GM23248 (cell line): ENCODE results near the gene ALG14. TPM values are rescaled to one million over a fixed set of nuclear protein-coding genes. Genes with fewer than 3 reads are reported as not detected.

Source experiments
- DNase-seq: peaks from one replicate; pipeline ENCODE4 v3.0.0-alpha.2; 2015
- H2AFZ ChIP-seq: fragments of 200-600 bp; sonication (generic); 2 replicates; pipeline ENCODE4 v1.6.1; 2016; ENCODE audit warnings: antibody characterized with exemption
- H3F3A ChIP-seq: fragments of 200-600 bp; sonication (generic); 2 replicates; pipeline ENCODE4 v1.6.1; 2016; ENCODE audit warnings: mild to moderate bottlenecking, antibody characterized with exemption, mixed run types; ENCODE audit not compliant: insufficient read depth
- H3K27ac ChIP-seq: fragments of 200-600 bp; sonication (generic); 2 replicates; pipeline ENCODE4 v1.5.1; 2016; ENCODE audit warnings: mild to moderate bottlenecking
- H3K27me3 ChIP-seq: fragments of 200-600 bp; sonication (generic); replicated peaks from 2 replicates; pipeline ENCODE4 v1.6.1; 2016; ENCODE audit warnings: mild to moderate bottlenecking; ENCODE audit not compliant: insufficient read depth
- H3K36me3 ChIP-seq: fragments of 200-600 bp; sonication (generic); 2 replicates; pipeline ENCODE4 v1.6.1; 2016; ENCODE audit warnings: low read depth, mild to moderate bottlenecking
- H3K4me1 ChIP-seq: fragments of 200-600 bp; sonication (generic); 2 replicates; pipeline ENCODE4 v1.6.1; 2016; ENCODE audit warnings: mild to moderate bottlenecking; ENCODE audit not compliant: insufficient read depth
- H3K4me2 ChIP-seq: fragments of 200-600 bp; sonication (generic); one replicate; pipeline ENCODE4 v1.6.1; 2016; ENCODE audit warnings: mild to moderate bottlenecking; ENCODE audit not compliant: unreplicated experiment
- H3K4me3 ChIP-seq: fragments of 200-600 bp; sonication (generic); 2 replicates; pipeline ENCODE4 v1.5.1; 2016; ENCODE audit warnings: mild to moderate bottlenecking
- H3K79me2 ChIP-seq: fragments of 200-600 bp; sonication (generic); 2 replicates; pipeline ENCODE4 v1.6.1; 2016; ENCODE audit warnings: mild to moderate bottlenecking; ENCODE audit not compliant: insufficient read depth
- H3K9ac ChIP-seq: fragments of 200-600 bp; sonication (generic); 2 replicates; pipeline ENCODE4 v1.6.1; 2016; ENCODE audit warnings: mild to moderate bottlenecking
- H3K9me2 ChIP-seq: fragments of 200-600 bp; sonication (generic); 2 replicates; pipeline ENCODE4 v1.6.1; 2016; ENCODE audit warnings: mixed run types, mild to moderate bottlenecking, moderate library complexity; ENCODE audit not compliant: insufficient read depth
- H3K9me3 ChIP-seq: fragments of 200-600 bp; sonication (generic); one replicate; pipeline ENCODE4 v1.6.1; 2017; ENCODE audit warnings: low read depth
- H4K20me1 ChIP-seq: fragments of 200-600 bp; sonication (generic); 2 replicates; pipeline ENCODE4 v1.6.0; 2016; ENCODE audit not compliant: insufficient read depth
- EZH2 ChIP-seq: fragments of 200-600 bp; sonication (generic); IDR thresholded peaks from 2 replicates; pipeline ENCODE4 v1.6.1; 2018; ENCODE audit warnings: antibody characterized with exemption, mild to moderate bottlenecking; ENCODE audit not compliant: insufficient read depth, poor library complexity, severe bottlenecking
- EZH2phosphoT487 ChIP-seq: fragments of 200-600 bp; sonication (generic); IDR thresholded peaks from 2 replicates; pipeline ENCODE4 v1.6.1; 2018; ENCODE audit warnings: antibody characterized with exemption, moderate library complexity, mild to moderate bottlenecking, low read depth; ENCODE audit not compliant: insufficient read depth
- WGBS, 2 experiments: methylation state at CpG; one replicate each; pipeline ENCODE4 v1.1.6; 2015 to 2017; ENCODE audit warnings: low lambda C conversion rate in 2 of 2, low coverage in 1 of 2; ENCODE audit errors: missing lambda C conversion rate in 2 of 2; 5-methylcytosine and 5-hydroxymethylcytosine counted together
- in situ Hi-C: fragments of 300-500 bp; cut with MboI; formaldehyde crosslinking; loops from 2 replicates; pipeline ENCODE4 v1.15.0; 2020
- polyA plus RNA-seq: library from polyadenylated mRNA; unstranded; fragments of >200 nt; fragmentation: Nextera tagmentation; extraction: Ambion mirVana; gene quantifications from 2 replicates; pipeline ENCODE4 v1.2.1, GENCODE V29; 2016
- total RNA-seq: library from RNA; depleted of rRNA; stranded (reverse); fragments of >200 nt; shearing (Covaris generic); gene quantifications from 2 replicates; pipeline ENCODE4 v1.2.3, GENCODE V29; 2014

The ALG14 gene
- total and polyA plus RNA-seq, 2 experiments from 2014 or later = 13.0 to 13.5 TPM

DNA sequence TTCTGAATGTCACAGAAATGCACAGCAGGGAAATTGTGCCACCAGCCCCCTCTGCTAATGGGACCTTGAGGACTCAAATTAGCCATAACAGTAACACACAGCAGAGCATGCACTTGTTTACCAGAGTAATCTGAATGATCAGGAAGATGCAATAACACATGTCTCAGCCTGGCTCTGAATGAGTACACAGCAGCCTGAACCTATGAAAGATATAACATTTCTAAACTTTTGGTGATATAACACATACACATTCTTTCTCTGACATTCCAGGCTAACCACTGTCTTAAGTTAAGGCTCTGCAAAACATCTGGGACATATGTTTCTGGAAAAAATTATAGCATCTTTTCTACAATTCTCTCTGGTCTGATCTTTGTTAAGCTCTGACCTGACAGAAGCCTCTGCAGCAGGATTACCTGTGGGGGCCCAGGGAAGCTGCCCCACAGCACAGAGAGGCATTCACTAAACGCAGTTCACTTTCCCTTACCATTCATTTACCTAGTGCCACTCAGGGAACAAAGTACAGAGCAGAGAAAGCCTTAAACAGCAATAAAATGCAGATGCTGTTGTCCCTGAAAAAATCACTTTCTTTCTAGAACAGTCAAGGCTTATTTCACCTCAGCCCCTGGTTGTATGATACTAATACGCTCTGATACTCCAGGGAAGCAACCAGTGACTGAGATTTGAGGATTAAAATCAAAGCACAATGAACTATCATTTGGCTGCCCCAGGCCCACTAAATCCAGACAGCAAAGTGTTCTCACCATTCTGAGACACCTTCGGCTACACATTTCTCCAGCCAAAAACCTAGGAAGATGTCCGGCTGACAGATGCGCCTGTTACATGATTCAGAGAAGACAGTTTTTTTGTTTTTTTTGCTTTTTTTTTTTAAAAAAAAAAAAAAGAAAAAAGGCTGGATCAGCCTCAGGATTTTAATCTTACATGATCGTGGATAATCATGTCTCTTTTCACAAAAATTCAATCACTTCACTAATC is 91.9 kb downstream of the ALG14 start:
- peak overlapping the region; percentile 20 for H3K4me2 ChIP-seq
- peaks cover 27% of the 10 kb centered on the region for H3F3A ChIP-seq
- H3K79me2 ChIP-seq = no peaks in the 10 kb centered on the region
- no peak overlapping the region for H3K27ac ChIP-seq
- no peaks in the 10 kb centered on the region for H3K9me3 ChIP-seq
- H3K36me3 ChIP-seq = no peaks in the 10 kb centered on the region
- H4K20me1 ChIP-seq = no peaks in the 10 kb centered on the region
- H3K4me3 ChIP-seq = no peak overlapping the region
- no peaks in the 10 kb centered on the region for H3K27me3 ChIP-seq
- no peak overlapping the region for H2AFZ ChIP-seq
- WGBS, 2 experiments = 86 to 93% methylated on average over 6 of the region's 6 CpGs
- TF ChIP-seq EZH2 = no peak
- TF ChIP-seq EZH2phosphoT487 = no peak
- in situ Hi-C loops = no loop called here
- H3K4me1 ChIP-seq = peaks cover 36% of the 10 kb centered on the region
- no peaks in the 10 kb centered on the region for H3K9me2 ChIP-seq
- DNase-seq = peak; percentile 52
- H3K9ac ChIP-seq = no peak overlapping the region

DNA sequence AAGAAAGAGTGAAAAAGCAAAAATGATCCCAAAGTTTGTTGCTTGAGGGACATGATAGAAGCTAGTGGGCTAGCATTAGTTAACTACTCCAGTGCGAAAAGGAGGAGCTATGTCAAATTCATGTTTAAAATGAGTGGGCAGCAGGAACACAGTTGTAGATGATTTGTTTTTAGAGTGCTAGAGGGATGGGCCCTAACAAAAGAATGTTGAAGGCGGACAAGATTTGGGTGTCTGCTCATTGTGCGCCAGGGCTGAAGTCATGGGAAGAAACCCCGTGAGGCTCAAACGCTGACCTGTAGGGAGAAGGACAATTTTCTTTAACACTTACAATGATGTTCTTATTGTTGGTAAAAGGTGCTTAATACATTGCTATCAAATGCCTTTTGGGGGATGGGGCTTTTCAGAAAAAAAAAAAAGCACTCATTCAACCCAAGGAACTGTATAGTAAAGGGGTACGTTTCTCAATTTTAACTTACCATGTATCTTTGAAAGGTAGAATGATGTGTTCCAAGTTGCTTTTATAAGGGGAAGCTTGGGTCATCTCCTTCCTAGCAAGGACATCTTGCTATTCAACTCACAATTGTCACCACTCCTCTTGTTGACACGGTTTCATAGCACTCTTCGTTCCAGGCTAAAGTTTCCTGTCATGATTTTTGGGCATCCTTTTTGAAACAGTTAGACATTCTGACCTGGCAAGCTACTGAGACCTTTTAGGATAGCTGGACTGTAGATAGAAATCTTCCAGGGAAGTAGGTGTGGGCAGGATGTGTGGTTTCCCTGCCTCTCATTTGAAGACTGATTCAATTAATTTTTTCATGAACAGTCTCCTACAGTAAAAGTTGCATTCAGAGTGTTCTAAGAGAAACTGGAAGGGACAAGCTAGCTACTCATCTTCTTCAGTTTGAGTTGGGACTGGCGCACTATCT is 92.8 kb downstream of the ALG14 start:
- DNase-seq = peak; percentile 8
- H3K27ac ChIP-seq = no peak overlapping the region
- peaks cover 34% of the 10 kb centered on the region for H3F3A ChIP-seq
- peaks cover 41% of the 10 kb centered on the region for H3K4me1 ChIP-seq
- H3K27me3 ChIP-seq = no peaks in the 10 kb centered on the region
- in situ Hi-C loops = no loop called here
- no peak overlapping the region for H3K9ac ChIP-seq
- no peaks in the 10 kb centered on the region for H3K9me3 ChIP-seq
- H2AFZ ChIP-seq = no peak overlapping the region
- H3K36me3 ChIP-seq = no peaks in the 10 kb centered on the region
- H3K4me3 ChIP-seq = no peak overlapping the region
- TF ChIP-seq EZH2 (no peak), EZH2phosphoT487 (no peak)
- H3K4me2 ChIP-seq = peak overlapping the region; percentile 20
- H3K9me2 ChIP-seq = no peaks in the 10 kb centered on the region
- 52% methylated on average over 9 of the region's 9 CpGs for WGBS, 2 experiments
- no peaks in the 10 kb centered on the region for H4K20me1 ChIP-seq
- H3K79me2 ChIP-seq = no peaks in the 10 kb centered on the region

DNA sequence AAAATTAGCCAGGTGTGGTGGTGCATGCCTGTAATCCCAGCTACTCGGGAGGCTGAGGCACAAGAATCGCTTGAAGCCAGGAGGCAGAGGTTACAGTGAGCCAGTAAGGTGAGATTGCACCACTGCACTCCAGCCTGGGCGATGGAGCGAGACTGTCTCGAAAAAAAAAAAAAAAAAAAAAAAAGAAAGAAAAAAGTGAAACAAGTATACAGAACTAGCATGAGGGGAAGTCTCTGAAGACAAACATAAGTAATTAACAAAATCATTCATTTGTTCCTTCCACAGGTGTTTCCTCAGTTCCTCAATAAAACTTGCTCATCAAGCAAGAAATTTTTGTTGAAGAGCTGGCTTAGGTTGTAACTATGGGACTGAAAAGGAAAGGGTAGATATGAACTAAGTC is 93.6 kb downstream of the ALG14 start:
- no peaks in the 10 kb centered on the region for H3K36me3 ChIP-seq
- 90 to 100% methylated on average over 4 to 5 of the region's 5 CpGs for WGBS, 2 experiments
- DNase-seq = no peak
- no peak overlapping the region for H3K27ac ChIP-seq
- H3K79me2 ChIP-seq = no peaks in the 10 kb centered on the region
- H3K9ac ChIP-seq = no peak overlapping the region
- no peak overlapping the region for H2AFZ ChIP-seq
- no peaks in the 10 kb centered on the region for H3K27me3 ChIP-seq
- H3K4me2 ChIP-seq = no peak overlapping the region
- no peaks in the 10 kb centered on the region for H3K9me2 ChIP-seq
- H4K20me1 ChIP-seq = no peaks in the 10 kb centered on the region
- H3K9me3 ChIP-seq = no peaks in the 10 kb centered on the region
- peaks cover 48% of the 10 kb centered on the region for H3K4me1 ChIP-seq
- TF ChIP-seq EZH2 (no peak), EZH2phosphoT487 (no peak)
- no peak overlapping the region for H3K4me3 ChIP-seq
- H3F3A ChIP-seq = peaks cover 40% of the 10 kb centered on the region
- in situ Hi-C loops = no loop called here

DNA sequence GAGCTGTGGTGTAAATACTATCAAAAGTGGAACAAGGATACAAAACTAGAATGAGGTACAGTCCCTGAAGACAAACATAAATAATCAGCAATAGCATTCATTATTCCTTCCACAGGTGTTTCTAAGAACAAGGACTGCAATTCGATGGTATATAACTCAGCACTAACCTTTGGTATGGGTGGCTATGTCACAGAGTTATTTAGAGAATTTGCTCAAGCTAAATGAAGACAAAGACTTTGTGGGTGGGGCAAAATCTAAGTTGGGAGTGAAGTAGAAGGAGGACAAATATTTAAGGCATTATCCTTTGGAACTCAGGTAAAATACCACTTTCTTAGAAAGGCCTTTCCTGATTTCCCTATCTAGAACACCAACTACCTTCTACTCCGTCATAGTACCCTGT is 94.3 kb downstream of the ALG14 start:
- Histone ChIP-seq H3K4me3 (no peak overlapping the region), H2AFZ (no peak overlapping the region), H3K79me2 (no peaks in the 10 kb centered on the region), H3K27me3 (no peaks in the 10 kb centered on the region), H3K36me3 (no peaks in the 10 kb centered on the region), H3F3A (peaks cover 39% of the 10 kb centered on the region), H3K9me3 (no peaks in the 10 kb centered on the region), H3K9ac (no peak overlapping the region), H3K9me2 (no peaks in the 10 kb centered on the region), H3K4me2 (no peak overlapping the region), H4K20me1 (no peaks in the 10 kb centered on the region), H3K4me1 (peaks cover 50% of the 10 kb centered on the region), H3K27ac (no peak overlapping the region)
- no peak for DNase-seq
- no peak for TF ChIP-seq EZH2
- TF ChIP-seq EZH2phosphoT487 = no peak
- in situ Hi-C loops = no loop called here
- WGBS, 2 experiments = 89 to 94% methylated on average over 2 of the region's 2 CpGs
